ENCODE measurements around the gene NPEPL1.
A peak's percentile ranks its signal among the peaks of the same experiment; 100 is the strongest.

The NPEPL1 gene

DNA sequence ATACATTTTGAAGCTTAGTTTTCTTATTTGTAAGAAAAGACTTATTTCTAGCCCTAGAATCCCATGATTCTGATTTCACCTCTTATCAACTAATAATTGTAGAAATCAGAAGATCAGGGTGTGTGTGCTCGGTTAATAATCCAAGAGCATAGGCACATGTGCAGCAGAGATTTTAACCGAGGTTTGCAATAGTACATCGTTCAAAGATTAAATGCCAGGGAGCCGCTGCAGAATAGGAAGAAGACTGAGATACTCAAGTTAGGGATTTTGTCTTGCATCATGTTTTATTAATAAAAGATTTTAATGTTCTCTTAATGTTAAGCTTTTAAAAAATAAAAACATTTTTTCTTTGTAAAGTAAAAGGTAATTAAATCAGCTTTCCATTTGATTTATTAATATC, 34.6 kb upstream of the NPEPL1 start:
- DNase-seq (ENCODE audit: low spot score): no peak

DNA sequence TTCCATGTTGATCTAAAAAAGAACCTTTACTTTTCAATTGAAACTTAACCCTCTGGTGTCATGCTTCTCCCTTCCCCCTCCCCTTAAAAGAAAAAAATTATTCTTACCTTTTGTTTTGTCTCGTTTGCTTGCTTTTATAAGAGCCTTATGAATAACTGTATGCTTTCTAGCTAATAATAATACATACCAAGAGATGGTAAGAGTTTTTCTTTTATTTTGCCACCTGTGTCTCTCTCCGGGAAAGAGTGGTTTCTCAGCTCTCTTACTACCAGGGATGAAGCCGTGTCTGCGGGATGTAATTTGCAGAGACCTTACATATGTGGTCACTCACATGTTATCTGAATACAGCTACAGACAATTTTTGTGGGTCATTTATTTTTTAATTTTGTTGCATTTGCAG, 33.8 kb upstream of the NPEPL1 start:
- DNase-seq (ENCODE audit: low spot score): no peak

DNA sequence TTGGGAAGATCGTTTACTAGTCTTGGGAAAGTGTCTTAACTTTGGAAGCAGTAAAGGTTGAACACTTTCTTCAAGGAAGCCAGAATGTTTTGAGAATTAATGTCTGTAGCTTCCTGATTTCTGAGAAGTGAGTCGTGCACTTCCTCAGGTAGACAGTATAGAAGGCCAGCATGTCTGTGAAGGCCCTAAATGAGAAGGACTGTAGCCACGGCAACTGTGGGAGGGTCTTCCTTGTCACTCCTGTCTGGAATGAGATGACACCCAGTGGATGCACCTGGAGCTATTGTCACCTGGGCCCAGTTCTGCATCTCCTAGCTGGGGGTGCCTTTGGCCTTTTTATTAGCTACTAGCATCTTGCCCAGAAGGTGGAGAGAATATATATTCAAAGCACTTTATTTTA, 32.8 kb upstream of the NPEPL1 start:
- no peak for DNase-seq (ENCODE audit: low spot score)

DNA sequence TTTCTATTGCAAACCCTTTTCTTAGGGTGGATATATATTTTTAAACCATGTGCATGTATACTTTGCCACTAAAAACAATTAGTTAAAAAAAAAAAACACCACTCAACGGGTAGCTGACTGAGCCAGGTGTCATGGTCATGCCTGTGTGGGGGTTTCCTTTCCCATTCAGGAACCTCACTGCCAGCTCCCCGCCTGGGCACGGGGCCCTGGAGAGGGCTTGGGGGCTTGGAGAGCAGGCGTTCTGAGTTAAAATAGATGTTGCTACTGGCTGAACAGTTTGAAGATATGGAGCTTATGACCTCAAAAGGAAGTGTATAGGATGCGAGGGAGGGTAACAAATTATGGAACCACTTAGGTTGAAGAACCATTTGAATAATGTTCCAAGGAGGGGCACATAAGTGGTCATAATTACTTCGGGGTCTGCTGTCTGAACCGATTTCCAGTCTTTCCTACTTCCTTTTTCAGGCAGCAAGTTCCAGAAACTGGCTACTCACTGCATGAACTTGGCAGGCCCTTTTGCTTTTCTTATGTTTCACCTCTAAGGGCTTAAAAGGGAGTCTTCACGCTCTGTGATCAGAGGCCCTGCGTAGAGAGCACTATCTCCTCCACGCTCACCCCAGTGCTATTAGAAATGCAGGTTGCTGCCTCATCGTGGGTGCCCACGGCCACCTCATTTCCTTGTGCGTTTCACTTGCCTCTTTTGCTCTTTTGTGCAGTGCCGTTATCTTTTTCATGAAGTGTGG, 31.6 kb upstream of the NPEPL1 start:
- DNase-seq (ENCODE audit: low spot score): no peak

DNA sequence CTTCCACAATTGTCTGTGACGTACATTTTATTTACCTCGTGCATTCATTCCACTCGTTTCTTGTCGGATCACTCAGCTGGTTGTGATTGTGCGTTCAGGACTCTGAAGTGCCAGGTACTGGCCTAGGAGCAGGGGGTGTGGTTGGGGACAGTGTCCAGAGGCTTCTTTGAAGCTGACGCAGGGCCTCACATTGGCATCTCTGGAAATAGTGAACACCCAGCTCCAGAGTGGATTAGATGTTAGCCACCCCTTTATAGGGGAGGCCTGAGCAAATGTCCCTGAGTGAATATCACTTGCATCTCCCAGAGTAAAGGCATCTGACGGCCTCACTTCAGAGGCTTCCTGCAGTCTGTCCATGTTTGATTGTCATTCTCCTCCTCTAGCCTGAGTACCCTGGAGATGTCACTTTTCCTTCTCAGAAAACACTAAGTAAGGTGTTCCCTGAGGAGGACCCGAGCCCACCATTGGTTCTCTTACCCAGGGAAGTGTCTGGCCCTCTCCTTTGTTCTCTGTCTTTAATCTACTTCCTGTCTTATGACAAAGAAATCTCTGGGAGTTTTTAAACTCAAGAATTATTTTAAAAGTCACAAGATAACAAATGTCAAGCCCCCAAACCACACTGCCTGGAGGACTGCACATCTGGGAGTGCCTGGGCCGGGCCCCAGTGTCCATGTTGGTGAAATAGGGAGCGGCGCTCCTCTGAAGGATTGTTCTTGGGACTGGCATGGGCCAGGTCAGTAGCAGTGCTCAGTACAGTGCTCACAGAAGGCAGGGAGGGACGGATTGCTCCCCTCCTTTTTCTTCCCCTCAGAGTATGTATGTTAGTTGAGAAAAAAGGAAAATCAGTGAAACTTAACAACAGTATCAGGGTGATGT, 30.8 kb upstream of the NPEPL1 start:
- DNase-seq (ENCODE audit: low spot score): no peak

DNA sequence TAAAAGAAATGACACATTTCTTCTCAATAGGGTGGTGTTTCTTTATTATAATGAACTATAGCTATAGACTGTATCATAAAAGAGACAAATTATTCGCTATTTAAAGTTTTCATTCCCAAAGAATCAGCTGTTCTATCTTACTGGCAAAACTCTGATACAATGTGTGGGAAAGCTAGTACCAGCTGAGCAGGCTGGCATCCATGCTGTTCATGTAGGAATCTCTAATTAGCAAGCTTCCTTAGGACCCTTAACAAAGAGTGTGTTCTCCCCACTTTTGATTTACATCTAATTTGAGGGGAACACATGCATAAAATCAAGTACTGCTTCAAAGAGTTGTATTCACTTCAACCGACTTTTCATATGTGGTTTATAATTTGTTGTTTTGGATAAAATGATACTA, 28.3 kb upstream of the NPEPL1 start:
- no peak for DNase-seq (ENCODE audit: low spot score)

DNA sequence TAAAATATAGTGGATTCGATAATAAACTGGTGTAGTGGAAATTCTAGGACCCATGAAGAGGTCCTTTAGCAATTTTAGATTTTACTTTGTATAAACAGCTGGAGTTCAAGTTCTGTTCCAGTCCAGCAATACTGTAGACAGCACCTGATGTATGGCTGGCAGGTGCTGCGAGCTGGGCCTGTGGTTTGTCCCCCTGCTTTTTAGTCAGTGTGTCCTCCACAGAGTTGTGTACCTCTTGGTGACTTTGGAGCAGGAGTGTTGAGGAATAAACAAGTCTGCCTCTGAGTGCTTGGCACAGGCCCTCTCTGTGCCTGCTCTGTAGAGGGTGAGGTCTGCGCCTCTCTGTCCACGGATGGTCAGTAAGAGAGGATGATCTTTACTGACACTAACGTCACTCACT, 27.7 kb upstream of the NPEPL1 start:
- DNase-seq (ENCODE audit: low spot score): no peak

DNA sequence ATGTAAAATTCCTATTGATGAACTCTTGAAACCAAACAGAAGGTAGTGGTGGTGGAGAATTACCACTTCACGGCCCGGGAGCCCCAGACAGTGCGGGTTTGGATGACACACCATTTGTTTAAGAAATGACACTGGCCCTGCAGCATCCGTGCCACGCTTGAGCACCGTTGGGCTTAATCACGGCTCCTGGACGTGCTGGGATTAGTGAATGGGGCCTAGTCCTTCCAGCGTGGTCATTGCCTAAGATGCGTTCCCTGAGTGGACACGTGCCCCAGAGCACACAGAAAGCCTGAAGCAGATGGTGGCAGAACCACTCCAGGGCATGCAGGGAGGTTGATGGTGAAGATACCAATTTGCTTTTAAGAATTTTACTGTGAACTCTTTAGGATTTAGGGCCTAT, 27.0 kb upstream of the NPEPL1 start:
- no peak for DNase-seq (ENCODE audit: low spot score)

DNA sequence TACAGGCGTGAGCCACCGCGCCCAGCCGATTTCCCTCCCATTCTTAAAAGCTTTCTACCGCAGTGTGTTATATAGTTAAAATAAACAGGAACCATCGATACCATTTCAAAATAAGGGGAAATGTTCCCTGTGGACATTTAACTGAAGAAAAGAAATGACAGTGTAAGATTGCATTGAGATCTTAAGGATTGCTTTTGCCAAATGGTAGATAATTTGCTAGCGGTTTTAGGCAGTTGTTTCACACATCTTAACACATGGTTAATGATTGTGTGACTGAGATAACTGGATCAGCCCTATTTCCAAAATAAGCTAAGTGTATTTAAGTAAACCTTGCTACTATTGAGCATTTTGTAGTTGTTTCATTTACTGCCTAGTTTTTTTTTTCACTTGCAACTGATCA, 25.9 kb upstream of the NPEPL1 start:
- DNase-seq (ENCODE audit: low spot score): no peak

DNA sequence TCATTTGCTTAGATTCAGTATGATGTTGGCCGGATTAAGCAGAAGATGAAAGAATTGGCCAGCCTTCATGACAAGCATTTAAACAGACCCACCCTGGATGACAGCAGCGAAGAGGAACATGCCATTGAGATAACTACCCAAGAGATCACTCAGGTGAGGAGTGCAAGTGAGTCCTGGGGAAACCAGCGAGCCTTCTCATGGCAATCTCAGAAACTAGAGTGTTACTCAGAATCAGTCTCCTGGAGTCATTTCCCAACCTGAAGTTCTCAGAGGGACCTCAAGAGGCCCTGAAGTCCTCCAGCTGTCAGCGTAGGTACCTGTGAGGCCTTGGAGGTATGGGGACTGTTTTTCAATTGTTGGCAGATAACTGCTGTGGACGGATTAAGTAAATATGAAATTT, 24.6 kb upstream of the NPEPL1 start:
- DNase-seq (ENCODE audit: low spot score): no peak

DNA sequence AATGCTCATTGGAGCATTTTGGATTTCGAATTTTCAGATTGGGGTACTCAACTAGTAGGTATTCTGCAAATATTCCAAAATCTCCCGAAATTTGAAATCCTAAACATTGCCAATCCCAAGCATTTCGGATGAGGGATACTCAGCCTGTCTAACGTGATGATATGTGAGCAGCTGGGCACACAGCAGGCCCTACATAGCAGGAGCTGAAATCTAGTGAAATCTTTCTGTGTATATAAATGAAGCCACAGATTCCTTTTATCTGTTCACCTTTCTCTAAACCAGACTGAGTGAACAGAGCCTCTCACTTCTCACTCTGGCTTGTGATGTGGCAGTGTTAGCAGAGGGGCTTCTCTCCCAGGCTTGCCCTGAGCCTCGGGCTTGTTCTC, 23.7 kb upstream of the NPEPL1 start:
- no peak for DNase-seq (ENCODE audit: low spot score)

DNA sequence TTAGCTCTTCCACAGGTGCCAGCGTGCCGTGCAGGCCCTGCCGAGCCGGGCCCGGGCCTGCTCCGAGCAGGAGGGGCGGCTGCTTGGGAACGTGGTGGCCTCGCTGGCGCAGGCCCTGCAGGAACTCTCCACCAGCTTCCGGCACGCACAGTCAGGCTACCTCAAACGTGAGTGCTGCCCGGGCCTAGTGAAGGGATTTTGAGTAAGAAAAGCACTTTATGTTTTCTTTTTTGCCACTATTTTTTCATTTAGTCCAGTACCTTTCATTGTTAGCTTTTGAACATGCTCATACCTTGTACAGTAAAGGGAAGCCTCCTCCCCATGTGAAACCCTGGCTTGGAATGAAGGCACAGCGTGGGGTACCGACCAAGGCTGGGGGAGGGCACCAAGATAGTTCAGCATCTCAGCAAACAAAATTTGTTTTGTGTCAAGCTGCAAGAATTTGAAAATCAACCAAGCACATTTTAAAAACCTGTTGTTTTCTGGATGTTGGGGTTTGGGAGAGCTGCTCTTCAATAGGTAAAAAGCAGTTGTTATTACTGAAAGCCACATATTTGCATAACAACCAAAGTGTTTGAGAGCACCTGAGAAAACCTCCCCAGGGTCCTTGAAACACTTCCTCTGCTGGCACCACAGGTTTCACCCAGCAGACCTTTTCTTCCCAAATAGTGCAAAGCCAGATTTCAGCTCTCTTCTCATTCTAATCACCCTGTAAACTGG, 23.2 kb upstream of the NPEPL1 start:
- no peak for DNase-seq (ENCODE audit: low spot score)

DNA sequence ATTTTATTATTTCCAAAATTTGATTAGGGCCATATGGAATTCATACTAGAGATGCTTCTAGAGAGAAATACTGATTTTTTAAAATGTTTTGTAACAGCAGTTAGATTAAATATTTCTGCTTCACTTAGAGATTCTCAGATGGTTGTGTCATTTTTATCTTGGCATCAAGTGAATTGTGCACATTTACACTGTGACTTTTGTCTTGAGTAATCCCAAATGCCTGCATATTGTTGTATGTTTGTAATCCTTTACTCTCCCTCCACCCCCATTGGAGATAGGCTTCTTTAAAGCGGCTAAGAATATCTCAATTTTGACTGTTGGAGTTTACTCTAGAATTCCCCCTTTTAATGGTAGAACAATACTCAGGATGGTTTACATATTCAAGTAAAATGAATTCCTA, 22.5 kb upstream of the NPEPL1 start:
- DNase-seq (ENCODE audit: low spot score): peak; percentile 56

DNA sequence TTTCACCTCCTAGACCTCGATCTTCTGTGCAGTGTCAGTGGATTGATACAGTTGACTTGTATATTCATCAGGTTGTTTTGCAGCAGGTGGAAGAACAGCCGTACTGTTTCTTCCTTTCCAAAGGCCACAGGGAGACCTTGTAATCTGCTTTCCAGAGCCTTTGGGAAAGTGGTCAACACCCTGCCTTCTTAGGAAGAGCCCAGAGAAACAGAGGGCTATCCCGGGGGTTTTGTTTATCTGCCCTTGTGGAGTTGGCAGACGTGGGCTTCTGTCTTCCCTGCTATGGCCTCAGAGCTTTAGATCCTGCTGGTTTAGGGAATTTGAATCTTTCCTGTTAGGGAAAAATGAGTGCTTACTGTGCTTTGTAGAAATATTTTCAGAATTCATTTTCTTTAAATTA, 21.9 kb upstream of the NPEPL1 start:
- no peak for DNase-seq (ENCODE audit: low spot score)

DNA sequence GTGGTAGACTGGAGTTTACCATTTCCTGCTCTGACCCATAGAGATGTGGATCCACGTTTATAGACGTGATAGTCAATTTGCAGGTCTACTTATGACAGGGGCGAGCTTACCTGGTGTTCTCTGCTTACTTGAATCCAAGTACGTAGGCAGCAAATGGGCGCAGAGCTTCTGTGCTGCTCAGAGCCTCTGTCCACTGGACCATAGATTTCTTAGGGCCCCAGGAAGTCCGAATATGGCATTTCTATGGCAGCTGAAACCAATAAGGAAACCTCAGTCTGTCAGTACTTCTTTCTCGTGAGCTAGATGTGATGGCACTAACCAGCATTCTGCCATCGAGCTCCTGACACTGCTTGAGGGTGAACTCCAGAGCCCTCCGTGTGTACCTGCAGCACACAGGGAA, 19.5 kb upstream of the NPEPL1 start:
- no peak for DNase-seq (ENCODE audit: low spot score)

DNA sequence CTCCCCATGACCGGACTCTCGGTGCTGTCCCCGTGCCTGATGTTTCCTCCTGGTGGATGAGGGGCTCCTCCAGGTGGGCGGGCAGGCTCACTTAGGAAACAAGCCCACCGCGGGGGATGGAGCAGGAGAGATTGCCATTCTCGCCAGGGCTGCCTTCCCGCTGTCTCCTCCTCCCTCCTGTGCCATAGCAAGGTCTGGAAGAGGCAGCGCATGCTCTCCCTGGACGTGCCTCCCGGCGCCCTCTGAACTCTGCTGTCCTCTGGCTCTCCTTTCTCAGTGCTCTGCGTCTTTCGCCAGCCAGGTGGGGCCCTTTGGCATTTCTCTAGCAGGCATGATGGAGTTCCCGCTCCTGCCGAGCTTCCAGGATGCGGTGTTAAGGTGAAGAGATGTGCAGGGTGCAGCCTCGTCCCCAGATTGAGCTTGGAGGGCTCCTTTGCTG, 17.4 kb upstream of the NPEPL1 start:
- no peak for DNase-seq (ENCODE audit: low spot score)

DNA sequence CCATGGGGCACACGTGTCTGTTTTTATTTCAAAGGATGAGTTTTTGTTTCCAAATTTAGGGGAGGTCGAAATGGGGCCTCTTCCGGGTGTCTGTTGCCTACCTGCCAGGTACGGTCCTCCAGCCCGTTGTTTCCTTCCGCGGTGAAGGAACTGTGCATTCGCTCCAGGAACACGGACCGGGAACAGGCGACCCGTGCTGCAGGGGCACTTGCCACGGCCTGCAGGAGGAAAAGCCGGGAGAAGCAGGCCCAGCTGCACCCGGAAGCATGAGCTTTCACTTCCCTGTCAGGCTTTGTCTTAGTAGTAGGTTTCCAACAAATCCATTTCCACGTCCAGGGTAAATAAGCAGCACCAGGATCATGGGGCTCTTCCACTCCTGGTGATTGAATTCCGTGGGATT, 17.0 kb upstream of the NPEPL1 start:
- DNase-seq (ENCODE audit: low spot score): no peak

DNA sequence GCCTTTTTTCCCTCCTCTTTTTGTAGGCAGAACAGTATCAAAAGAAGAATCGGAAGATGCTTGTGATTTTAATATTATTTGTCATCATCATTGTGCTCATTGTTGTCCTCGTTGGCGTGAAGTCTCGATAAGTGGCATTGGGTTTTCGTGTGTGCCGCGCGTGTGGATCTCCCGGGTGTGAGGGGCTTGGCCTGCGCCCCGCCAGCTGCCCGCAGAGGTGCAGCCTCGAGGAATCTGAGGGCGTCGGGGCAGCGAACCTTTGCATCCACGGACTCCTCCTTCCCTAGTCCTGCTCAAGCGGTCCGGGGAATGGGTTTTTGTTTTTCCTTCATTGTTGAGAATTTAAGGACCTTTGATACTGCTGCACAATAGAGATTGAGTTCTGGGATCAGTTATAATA, 16.4 kb upstream of the NPEPL1 start:
- DNase-seq (ENCODE audit: low spot score): no peak

DNA sequence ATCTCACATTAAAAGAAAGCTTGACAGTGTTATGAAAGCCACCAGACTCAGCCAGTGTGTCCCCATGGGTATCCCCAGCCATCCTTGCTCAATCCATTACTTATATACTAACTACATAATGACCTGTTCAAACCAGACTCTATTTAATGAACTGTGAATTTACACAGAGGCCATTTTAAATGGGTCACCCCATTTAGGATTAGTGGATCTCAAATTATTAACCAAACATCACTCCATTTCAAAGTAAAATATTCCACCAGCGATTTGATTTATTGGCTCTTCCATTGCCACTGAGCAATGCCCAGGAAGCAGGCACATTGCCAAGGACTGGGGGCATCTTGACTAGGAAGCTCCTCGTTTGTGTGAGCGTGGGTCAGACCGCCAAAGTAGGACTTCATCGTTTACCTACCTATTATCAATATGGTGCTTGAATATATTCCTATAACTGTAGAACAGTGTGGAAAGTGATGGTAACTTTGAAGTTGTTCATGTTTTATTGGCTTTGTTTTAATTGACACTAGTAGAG, 15.5 kb upstream of the NPEPL1 start:
- no peak for DNase-seq (ENCODE audit: low spot score)

DNA sequence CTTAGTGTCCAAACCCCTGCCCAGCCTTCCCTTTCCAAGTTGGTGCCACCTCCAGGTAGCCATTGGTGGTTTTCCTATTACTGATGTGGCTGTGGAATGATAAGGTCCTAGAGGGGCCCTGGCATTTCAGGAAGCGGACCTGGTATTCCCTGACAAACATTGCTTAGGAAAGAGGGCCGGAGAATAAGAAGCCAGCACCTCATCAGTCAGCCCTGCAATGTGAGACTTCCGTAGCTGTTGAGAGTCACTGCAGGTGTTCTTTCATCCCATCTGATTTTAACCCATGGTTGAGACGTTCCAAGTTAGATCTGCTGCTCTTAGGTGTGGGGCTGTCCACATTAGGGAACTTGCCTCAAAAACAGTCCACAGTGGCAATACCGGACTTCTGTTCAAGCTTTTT, 14.8 kb upstream of the NPEPL1 start:
- DNase-seq (ENCODE audit: low spot score): no peak

DNA sequence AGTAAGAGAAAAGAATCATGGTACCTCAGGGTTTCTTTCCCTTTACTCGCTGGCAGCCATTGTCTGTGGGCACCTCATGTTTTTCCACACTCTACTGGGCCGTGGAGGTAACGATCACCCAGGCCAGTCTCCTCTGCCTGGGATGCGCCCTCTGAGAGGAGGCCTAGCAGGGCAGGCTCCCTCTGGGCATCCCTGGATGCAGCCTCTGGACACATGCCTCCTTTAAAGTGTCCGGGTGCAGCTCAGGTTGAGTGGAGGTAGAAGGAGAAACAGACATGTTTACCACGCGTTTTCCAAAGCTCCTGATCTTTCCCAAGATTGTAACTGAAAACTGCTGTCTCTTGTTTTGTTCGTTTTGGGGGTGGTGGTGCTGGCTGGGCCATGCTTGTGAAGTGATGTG, 13.8 kb upstream of the NPEPL1 start:
- no peak for DNase-seq (ENCODE audit: low spot score)

DNA sequence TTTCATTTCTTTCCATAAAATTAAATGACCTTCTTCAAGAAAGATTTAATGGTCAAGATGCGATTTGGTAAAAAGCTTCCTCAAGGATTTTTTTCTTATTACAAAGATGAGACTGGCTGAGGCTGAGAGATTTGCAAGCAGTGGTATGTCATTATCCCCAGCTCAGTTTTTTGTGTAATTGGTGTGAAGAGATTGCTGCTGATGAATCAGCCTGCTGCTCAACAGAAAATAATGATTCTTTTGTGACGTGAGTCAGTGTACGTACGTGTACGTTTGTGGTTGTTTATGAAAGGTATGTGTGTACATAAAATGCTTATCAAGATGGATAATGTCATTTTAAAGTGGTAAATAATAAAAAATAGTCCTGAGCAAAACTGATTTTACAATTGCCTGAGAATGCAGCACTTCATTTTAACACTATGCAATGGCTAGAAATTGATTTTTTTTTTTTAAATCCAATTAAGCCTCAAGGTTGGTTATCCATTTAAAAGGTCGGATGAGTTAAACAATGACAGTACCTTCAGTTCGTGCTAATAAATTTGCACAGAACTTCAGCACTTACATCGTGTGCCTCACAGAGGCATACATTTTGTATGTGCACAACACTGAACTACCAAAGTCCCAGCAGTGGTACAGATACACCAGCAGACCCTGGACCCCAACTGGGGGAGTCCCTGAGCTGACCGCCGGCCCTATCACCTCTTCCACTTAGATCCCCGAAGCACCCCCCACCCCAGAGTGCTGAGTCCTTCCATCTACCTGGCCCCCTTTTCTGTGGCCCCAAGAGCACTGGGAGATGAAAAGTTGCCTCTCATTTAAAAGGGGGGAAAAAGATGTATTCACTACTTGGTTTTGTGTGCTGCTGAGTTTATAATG, 9.7 kb upstream of the NPEPL1 start:
- no peak for DNase-seq (ENCODE audit: low spot score)
